SJCRH30 (cell line): ENCODE data around the gene ZNFX1. TPM values are rescaled to one million over a fixed set of nuclear protein-coding genes. Genes with fewer than 3 reads are reported as not detected.
A peak's percentile ranks its signal among the peaks of the same experiment; 100 is the strongest.
"Not testable (repeated sequence)": the region's sequence is repeated elsewhere in the genome, so short reads cannot be mapped to it uniquely, and the experiment has no call there.

ENCODE experiments used
- DNase-seq, 2 experiments: peaks; one replicate each; pipeline ENCODE4 v3.0.0-alpha.2; 2015 to 2020
- H3K27ac ChIP-seq: fragments of 250-450 bp; sonication (Bioruptor Pico); 2 replicates; pipeline ENCODE4 v1.5.1; 2020; ENCODE audit warnings: mild to moderate bottlenecking, moderate library complexity
- H3K27me3 ChIP-seq: fragments of 250-450 bp; sonication (Bioruptor Pico); 2 replicates; pipeline ENCODE4 v1.5.1; 2020; ENCODE audit warnings: mild to moderate bottlenecking, moderate library complexity
- H3K36me3 ChIP-seq: fragments of 250-450 bp; sonication (Bioruptor Pico); 2 replicates; pipeline ENCODE4 v1.5.1; 2020; ENCODE audit warnings: mild to moderate bottlenecking, moderate library complexity
- H3K4me1 ChIP-seq: fragments of 250-450 bp; sonication (Bioruptor Pico); 2 replicates; pipeline ENCODE4 v1.5.1; 2020; ENCODE audit warnings: mild to moderate bottlenecking, moderate library complexity
- H3K4me3 ChIP-seq: fragments of 250-450 bp; sonication (Bioruptor Pico); 2 replicates; pipeline ENCODE4 v1.5.1; 2020; ENCODE audit warnings: mild to moderate bottlenecking, moderate library complexity
- H3K9me3 ChIP-seq: fragments of 250-450 bp; sonication (Bioruptor Pico); replicated peaks from 2 replicates; pipeline ENCODE4 v1.5.1; 2020; ENCODE audit warnings: mild to moderate bottlenecking, moderate library complexity
- total RNA-seq: library from RNA; depleted of rRNA; stranded (reverse); fragments of >200 nt; shearing (Covaris generic); gene quantifications from 2 replicates; pipeline ENCODE4 v1.2.3, GENCODE V29; 2014; rRNA removed

ZNFX1 gene
- 23.8 and 25.5 TPM in 2 replicates for total RNA-seq

- Histone ChIP-seq H3K4me1 (peaks cover 44% of the 10 kb centered on the region), H3K36me3 (peaks cover 74% of the 10 kb centered on the region), H3K4me3 (peak within 1 kb of the TSS; percentile 87), H3K9me3 (peaks cover 12% of the 10 kb centered on the region), H3K27me3 (no peaks in the 10 kb centered on the region), H3K27ac (peak within 1 kb of the TSS; percentile 87)
- peak; percentile 100 for DNase-seq
Measured at GRCh38 chr20:49278036-49278817, at the start of gene ZNFX1. ZNFX1 (minus strand) TSS chr20:49278057; CDS start chr20:49275839, 2,218 bp downstream.

- no peaks in the 10 kb centered on the region for H3K36me3 ChIP-seq
- no peaks in the 10 kb centered on the region; the same call in 1 of the 2 replicates for H3K4me1 ChIP-seq
- no peak for DNase-seq
Measured at GRCh38 chr20:49326026-49326425, 48.2 kb upstream of the ZNFX1 start.

DNA sequence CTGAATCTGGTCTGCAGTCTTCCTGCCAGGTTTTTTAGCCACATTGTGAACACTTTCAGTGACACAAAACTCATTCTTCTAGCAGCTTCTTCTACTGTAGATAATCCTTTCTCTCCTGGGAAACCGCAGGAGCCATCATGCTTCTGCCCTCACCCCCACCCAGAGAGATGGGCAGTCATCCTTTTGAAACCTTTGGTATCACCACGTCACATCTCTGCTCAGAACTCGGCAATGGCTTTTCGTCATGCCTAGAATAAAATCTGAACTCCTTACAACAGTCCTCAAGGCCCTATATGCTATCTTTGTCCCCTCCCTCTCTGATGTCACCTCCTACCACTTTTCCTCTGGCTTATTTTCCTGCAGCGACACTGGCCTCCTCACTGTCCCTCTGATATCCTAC lies 46.4 kb upstream of the ZNFX1 start:
- no peaks in the 10 kb centered on the region for H3K9me3 ChIP-seq
- DNase-seq, result no peak
- no peak overlapping the region for H3K4me3 ChIP-seq
- no peaks in the 10 kb centered on the region; the same call in 1 of the 2 replicates for H3K4me1 ChIP-seq
- H3K27ac ChIP-seq, result no peak overlapping the region
- H3K27me3 ChIP-seq, result peaks cover 17% of the 10 kb centered on the region
- no peaks in the 10 kb centered on the region for H3K36me3 ChIP-seq

More at GRCh38 chr20:49326026-49326425, 48.2 kb upstream of the ZNFX1 start:
- H3K27me3 ChIP-seq, result peaks cover 17% of the 10 kb centered on the region
- no peaks in the 10 kb centered on the region for H3K9me3 ChIP-seq
- H3K27ac ChIP-seq, result no peak overlapping the region
- H3K4me3 ChIP-seq, result no peak overlapping the region

DNA sequence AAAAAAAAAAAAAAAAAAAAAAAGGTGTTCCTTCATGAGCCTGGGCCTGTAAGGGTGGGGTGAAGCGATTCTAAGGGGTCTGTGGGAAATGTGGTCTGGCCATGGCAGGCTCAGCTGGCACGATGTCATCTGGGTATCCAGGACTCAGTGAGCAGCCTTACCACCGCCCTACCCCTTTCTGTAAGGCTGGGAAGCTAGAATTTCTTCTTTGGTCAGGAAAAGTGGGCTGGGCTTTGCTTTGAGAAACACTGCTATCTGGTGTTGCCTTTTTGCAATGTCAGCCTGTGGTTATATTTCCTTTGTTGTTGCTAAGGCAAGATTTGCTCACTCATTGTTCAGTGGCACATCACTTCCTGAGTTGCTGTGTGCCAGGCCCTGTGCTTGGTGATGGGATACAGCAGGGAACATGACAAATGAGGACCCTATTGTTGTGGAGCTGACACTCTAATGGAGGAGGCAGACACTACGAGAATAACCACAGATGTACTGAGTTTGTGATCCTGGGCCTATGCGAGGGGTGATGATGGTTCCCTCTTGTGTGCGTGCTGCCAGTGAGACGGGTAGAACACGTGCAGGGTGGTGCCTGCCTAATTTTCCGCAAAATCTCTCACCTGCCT lies 45.9 kb upstream of the ZNFX1 start:
- H3K4me3 ChIP-seq, result no peak overlapping the region
- no peaks in the 10 kb centered on the region for H3K9me3 ChIP-seq
- DNase-seq, result peak; percentile 66 to 79
- H3K36me3 ChIP-seq, result no peaks in the 10 kb centered on the region
- H3K27me3 ChIP-seq, result peaks cover 17% of the 10 kb centered on the region
- no peak overlapping the region for H3K27ac ChIP-seq
- no peaks in the 10 kb centered on the region; the same call in 1 of the 2 replicates for H3K4me1 ChIP-seq

DNA sequence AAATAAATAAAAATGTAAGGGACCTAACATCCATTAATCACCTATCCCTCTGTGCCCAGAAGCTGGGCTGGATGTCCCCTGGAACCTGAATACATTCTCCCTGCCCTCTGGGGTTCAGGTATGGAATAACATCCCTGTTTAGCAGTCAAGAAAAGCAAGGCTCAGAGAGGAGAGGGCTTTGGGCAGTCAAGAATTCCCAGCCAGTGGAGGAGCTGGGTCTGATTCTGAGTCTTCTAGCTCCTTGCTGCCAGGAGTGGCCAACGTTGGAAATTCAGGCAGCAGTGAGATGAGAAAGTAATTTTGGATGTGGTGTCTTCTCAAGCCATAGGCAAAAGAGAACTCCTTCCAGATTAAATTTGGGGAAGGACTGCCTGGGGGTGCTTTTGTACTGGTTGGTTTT lies 42.6 kb upstream of the ZNFX1 start:
- Histone ChIP-seq H3K27me3 (peaks cover 3% of the 10 kb centered on the region), H3K27ac (no peak overlapping the region), H3K36me3 (no peaks in the 10 kb centered on the region), H3K9me3 (peaks cover 5% of the 10 kb centered on the region; the same call in 1 of the 2 replicates), H3K4me1 (no peaks in the 10 kb centered on the region), H3K4me3 (no peak overlapping the region)
- peak; percentile 52 to 67 for DNase-seq

- Histone ChIP-seq H3K9me3 (peaks cover 5% of the 10 kb centered on the region; the same call in 1 of the 2 replicates), H3K27me3 (no peaks in the 10 kb centered on the region), H3K27ac (no peak overlapping the region)
Measured at GRCh38 chr20:49319208-49319809, 41.5 kb upstream of the ZNFX1 start.

DNA sequence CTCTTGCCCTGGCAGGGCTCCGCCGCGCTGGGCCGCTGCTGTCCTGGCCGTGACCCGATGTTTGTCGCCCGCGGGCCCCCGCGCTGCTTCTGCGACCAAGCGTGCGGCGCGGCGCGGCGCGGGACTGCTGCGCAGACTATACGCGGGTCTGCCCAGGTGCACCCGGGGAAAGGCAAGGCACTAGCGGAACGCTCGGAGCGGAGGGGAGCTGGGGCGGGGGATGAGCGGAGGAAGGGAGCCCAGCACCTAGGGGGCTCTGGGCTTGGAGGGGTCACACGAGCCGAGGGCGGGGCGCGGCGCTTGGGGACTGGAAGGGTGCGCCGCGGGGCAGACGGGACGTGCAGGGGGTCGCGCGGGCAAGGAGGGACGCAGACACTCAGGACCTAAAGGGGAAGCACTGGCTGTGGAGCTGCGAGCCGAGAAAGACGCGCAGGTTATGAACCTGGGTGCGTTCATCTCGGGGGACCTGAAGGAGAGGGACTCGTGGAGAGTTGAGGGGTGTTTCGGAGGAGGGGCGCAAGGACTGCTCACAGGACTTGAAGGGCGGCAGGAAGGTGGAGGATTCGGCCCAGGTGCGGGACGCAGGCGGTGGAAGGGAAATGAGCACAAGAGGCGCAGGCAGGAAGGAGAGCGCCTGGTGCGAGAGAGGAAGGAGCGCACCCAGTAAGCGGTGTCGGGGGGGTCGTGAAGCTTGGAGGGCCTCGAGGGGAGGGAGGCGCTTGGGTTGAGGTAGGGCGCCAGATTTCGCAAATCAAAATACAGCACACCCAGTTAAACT lies 40.8 kb upstream of the ZNFX1 start:
- no peaks in the 10 kb centered on the region for H3K27me3 ChIP-seq
- no peaks in the 10 kb centered on the region for H3K36me3 ChIP-seq
- H3K4me1 ChIP-seq, result no peaks in the 10 kb centered on the region
- no peak overlapping the region for H3K4me3 ChIP-seq
- DNase-seq, result no peak
- no peak overlapping the region for H3K27ac ChIP-seq
- H3K9me3 ChIP-seq, result peaks cover 5% of the 10 kb centered on the region; the same call in 1 of the 2 replicates

More at GRCh38 chr20:49319208-49319809, 41.5 kb upstream of the ZNFX1 start:
- DNase-seq, result no peak
- H3K4me3 ChIP-seq, result no peak overlapping the region
- H3K4me1 ChIP-seq, result no peaks in the 10 kb centered on the region
- H3K36me3 ChIP-seq, result no peaks in the 10 kb centered on the region

DNA sequence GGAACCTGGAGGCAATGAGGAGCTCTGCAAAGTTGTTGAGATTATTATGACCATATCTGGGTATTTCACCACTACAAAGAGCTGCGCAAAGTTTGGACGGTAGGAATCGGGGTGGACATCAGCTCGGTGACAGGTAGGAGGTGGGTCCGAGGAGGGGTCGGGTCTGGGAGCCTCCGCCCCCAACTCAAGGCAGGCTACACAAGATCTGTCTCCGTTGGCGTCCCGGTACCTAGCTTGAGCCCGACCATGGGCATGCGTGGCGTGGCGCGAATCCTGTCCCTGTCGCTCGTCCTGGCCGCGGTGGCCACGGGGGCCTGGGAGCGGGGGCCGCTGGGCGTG lies 40.2 kb upstream of the ZNFX1 start:
- Histone ChIP-seq H3K9me3 (peaks cover 5% of the 10 kb centered on the region; the same call in 1 of the 2 replicates), H3K4me3 (no peak overlapping the region), H3K27me3 (no peaks in the 10 kb centered on the region), H3K4me1 (no peaks in the 10 kb centered on the region), H3K36me3 (no peaks in the 10 kb centered on the region), H3K27ac (no peak overlapping the region)
- DNase-seq, result no peak

- Histone ChIP-seq H3K4me1 (no peaks in the 10 kb centered on the region), H3K9me3 (peaks cover 5% of the 10 kb centered on the region; the same call in 1 of the 2 replicates), H3K27ac (no peak overlapping the region), H3K36me3 (no peaks in the 10 kb centered on the region), H3K4me3 (no peak overlapping the region), H3K27me3 (no peaks in the 10 kb centered on the region)
- DNase-seq, result no peak
Measured at GRCh38 chr20:49316704-49317103, 38.8 kb upstream of the ZNFX1 start.

GRCh38 chr20:49315580-49315979 lies 37.7 kb upstream of the ZNFX1 start:
- no peak overlapping the region for H3K4me3 ChIP-seq
- DNase-seq, result no peak
- H3K36me3 ChIP-seq, result no peaks in the 10 kb centered on the region
- no peaks in the 10 kb centered on the region for H3K4me1 ChIP-seq
- peaks cover 9% of the 10 kb centered on the region; the same call in 1 of the 2 replicates for H3K9me3 ChIP-seq
- H3K27me3 ChIP-seq, result no peaks in the 10 kb centered on the region
- no peak overlapping the region for H3K27ac ChIP-seq

DNA sequence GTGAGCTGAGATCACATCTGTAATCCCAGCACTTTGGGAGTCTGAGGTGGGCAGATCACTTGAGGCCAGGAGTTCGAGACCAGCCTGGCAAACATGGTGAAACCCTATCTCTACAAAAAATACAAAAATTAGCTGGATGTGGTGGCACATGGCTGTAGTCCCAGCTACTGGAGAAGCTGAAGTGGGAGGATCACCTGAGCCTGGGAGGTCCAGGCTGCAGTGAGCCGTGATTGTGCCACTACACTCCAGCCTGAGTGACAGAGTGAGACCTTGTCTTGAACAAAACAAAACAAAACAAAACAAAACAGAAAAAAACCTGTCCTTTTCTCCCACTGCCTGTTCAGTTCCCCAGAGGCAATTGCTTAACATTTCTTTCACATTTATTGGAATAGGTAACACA lies 36.2 kb upstream of the ZNFX1 start:
- peaks cover 15% of the 10 kb centered on the region; the same call in 1 of the 2 replicates for H3K9me3 ChIP-seq
- H3K36me3 ChIP-seq, H3K27ac ChIP-seq, H3K4me1 ChIP-seq, DNase-seq, H3K4me3 ChIP-seq, H3K27me3 ChIP-seq: not testable (repeated sequence)

DNA sequence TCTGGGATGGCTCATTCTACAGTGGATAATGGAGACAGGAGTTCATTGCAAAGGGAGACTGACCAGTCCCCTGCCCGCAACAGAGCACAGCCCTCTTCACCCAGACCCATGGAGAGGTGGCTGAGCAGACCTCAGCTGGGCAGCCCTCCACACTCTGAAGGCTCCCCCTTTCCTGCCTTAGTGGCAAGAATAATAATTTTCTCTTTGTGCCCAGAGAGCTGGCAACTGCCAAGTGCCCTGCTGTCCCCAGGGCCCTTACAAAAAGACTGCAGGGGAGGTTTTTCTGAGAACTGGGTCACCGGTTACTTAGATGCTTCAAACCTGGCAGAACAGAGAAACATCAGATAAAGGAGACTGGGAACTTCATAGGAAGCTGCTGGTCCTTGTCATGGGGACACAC lies 35.4 kb upstream of the ZNFX1 start:
- H3K36me3 ChIP-seq, result no peaks in the 10 kb centered on the region
- no peaks in the 10 kb centered on the region for H3K4me1 ChIP-seq
- peaks cover 15% of the 10 kb centered on the region; the same call in 1 of the 2 replicates for H3K9me3 ChIP-seq
- H3K27ac ChIP-seq, result no peak overlapping the region
- no peak for DNase-seq
- H3K4me3 ChIP-seq, result no peak overlapping the region
- H3K27me3 ChIP-seq, result no peaks in the 10 kb centered on the region

GRCh38 chr20:49312661-49313060 lies 34.8 kb upstream of the ZNFX1 start:
- H3K36me3 ChIP-seq, result no peaks in the 10 kb centered on the region
- H3K27me3 ChIP-seq, result no peaks in the 10 kb centered on the region
- no peaks in the 10 kb centered on the region for H3K4me1 ChIP-seq
- no peak overlapping the region for H3K4me3 ChIP-seq
- no peak for DNase-seq
- peaks cover 15% of the 10 kb centered on the region; the same call in 1 of the 2 replicates for H3K9me3 ChIP-seq
- no peak overlapping the region for H3K27ac ChIP-seq

DNA sequence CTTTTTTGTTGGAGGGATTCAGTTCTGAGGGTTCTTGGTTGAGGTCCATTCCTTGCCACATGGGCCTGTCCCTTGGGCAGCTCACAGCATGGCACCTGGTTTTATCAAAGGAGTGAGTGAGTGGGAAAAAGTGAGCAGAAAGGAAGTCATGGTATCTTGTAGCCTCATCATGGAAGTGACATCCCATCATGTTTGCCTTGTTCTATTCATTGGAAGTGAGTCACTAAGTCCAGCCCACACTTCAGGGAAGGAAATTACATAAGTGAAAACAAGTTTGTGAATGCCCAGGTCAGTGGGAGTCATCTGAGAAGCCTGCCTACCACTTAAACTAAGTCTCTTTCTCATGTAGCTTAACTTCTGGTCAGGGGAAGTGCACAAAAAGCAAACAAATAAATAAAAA lies 32.8 kb upstream of the ZNFX1 start:
- DNase-seq, result no peak
- H3K27ac ChIP-seq, result no peak overlapping the region
- peaks cover 10% of the 10 kb centered on the region; the same call in 1 of the 2 replicates for H3K9me3 ChIP-seq
- no peaks in the 10 kb centered on the region for H3K36me3 ChIP-seq
- no peaks in the 10 kb centered on the region for H3K4me1 ChIP-seq
- H3K4me3 ChIP-seq, result no peak overlapping the region
- H3K27me3 ChIP-seq, result no peaks in the 10 kb centered on the region
